HepG2 (cell line): ENCODE measurements around the gene PPIG. TPM values are rescaled to one million over a fixed set of nuclear protein-coding genes. Genes with fewer than 3 reads are reported as not detected.

ENCODE experiments used
- ATAC-seq: fragments of 200-7000 bp; cut with Tn5 transposase; 3 replicates; pipeline ENCODE4 v1.9.1; 2020; ENCODE audit warnings: mild to moderate bottlenecking, moderate library complexity
- BruUV-seq: library from RNA; stranded (reverse); fragments of 400-500 nt; replicated peaks from 2 replicates; lab custom pipeline; 2021; lab: Mats Ljungman, UMichigan
- CTCF ChIA-PET: fragments of 300-600 bp; formaldehyde crosslinking; extraction: SDS; loops from one replicate; lab custom pipeline; 2021; ENCODE audit warnings: low total read pairs, inconsistent platforms, low intra/inter-chr PET ratio; lab: Yijun Ruan, JAX
- POLR2A ChIA-PET: fragments of 350-600 bp; sonication (Branson Sonifier 250); formaldehyde crosslinking; loops from one replicate; lab custom pipeline; 2020; ENCODE audit warnings: antibody characterized with exemption, inconsistent platforms; lab: Yijun Ruan, JAX
- DNase-seq: peaks from one replicate; pipeline ENCODE4 v3.0.0-alpha.2; 2015; ENCODE audit warnings: low spot score
- FAIRE-seq: peaks from 3 replicates; lab custom pipeline; 2011; peaks lifted over from hg19 to GRCh38; lab: Jason Lieb, UNC
- H2AFZ ChIP-seq: one replicate; pipeline ENCODE4 v1.6.1; 2011; ENCODE audit warnings: low read length, inconsistent platforms
- H3K27ac ChIP-seq: fragments of 300-600 bp; 3 replicates; pipeline ENCODE4 v1.8.0; 2011; ENCODE audit warnings: mixed run types, mild to moderate bottlenecking, mixed read lengths, low read length, inconsistent platforms; ENCODE audit not compliant: insufficient read depth; ENCODE audit errors: extremely low read length
- H3K27me3 ChIP-seq, 2 experiments: fragments of 200-600 bp in 1 of 2; 2 replicates in 1 of 2; 3 replicates in 1 of 2; pipeline versions ENCODE4 v1.6.0 to v1.8.0; 2011; ENCODE audit warnings: low read length in 2 of 2, mild to moderate bottlenecking in 2 of 2, moderate library complexity in 2 of 2, inconsistent platforms in 1 of 2; ENCODE audit not compliant: insufficient read depth in 2 of 2, control insufficient read depth in 1 of 2
- H3K36me3 ChIP-seq, 2 experiments: fragments of 200-600 bp in 1 of 2; replicated peaks in 1 of 2; 2 replicates in 1 of 2; 3 replicates in 1 of 2; pipeline versions ENCODE4 v1.5.1 to v1.8.0; 2011; ENCODE audit warnings: low read length in 2 of 2, inconsistent platforms in 1 of 2; ENCODE audit not compliant: insufficient read depth in 2 of 2, control insufficient read depth in 1 of 2
- H3K4me1 ChIP-seq: 2 replicates; pipeline ENCODE4 v1.5.1; 2012; ENCODE audit warnings: low read length, inconsistent platforms; ENCODE audit not compliant: insufficient read depth
- H3K4me2 ChIP-seq: 2 replicates; pipeline ENCODE4 v1.6.0; 2011; ENCODE audit warnings: low read depth, low read length, inconsistent platforms
- H3K4me3 ChIP-seq, 3 experiments: fragments of 200-600 bp in 1 of 3; sonication (generic), shearing (Covaris generic) in 1 of 3; replicated peaks in 1 of 3; 2 replicates each; pipeline ENCODE4 v1.5.1; 2011 to 2016; ENCODE audit warnings: low read length in 3 of 3, inconsistent platforms in 2 of 3, low read depth in 2 of 3, mild to moderate bottlenecking in 2 of 3, control low read depth in 1 of 3, mixed read lengths in 1 of 3; ENCODE audit not compliant: insufficient read depth in 1 of 3
- H3K79me2 ChIP-seq: one replicate; pipeline ENCODE4 v1.6.1; 2011; ENCODE audit warnings: low read length, inconsistent platforms; ENCODE audit not compliant: insufficient read depth
- H3K9ac ChIP-seq: 2 replicates; pipeline ENCODE4 v1.6.0; 2011; ENCODE audit warnings: mild to moderate bottlenecking, low read depth, low read length, inconsistent platforms; ENCODE audit not compliant: insufficient read depth
- H3K9me3 ChIP-seq: 2 replicates; pipeline ENCODE4 v1.5.1; 2012; ENCODE audit warnings: mild to moderate bottlenecking, low read length
- H4K20me1 ChIP-seq: 2 replicates; pipeline ENCODE4 v1.6.0; 2011; ENCODE audit warnings: inconsistent platforms, mild to moderate bottlenecking, low read length, moderate library complexity; ENCODE audit not compliant: insufficient read depth
- ATAD3A ChIP-seq: sonication (generic); formaldehyde crosslinking; IDR thresholded peaks from 2 replicates; pipeline ENCODE4 v1.4.0; 2020; ENCODE audit warnings: missing genetic modification reagents
- ATRX ChIP-seq: sonication (generic); formaldehyde crosslinking; IDR thresholded peaks from 2 replicates; pipeline ENCODE4 v1.4.0; 2020; ENCODE audit warnings: missing genetic modification reagents, borderline replicate concordance
- CREB1 ChIP-seq, 2 experiments: fragments of 450-650 bp in 1 of 2; IDR thresholded peaks; 2 replicates each; pipeline ENCODE4 v1.6.1; 2016 to 2017; ENCODE audit warnings: control low read depth in 1 of 2, mild to moderate bottlenecking in 1 of 2, missing compliant biosample characterization in 1 of 2, missing genetic modification characterization in 1 of 2
- JUN ChIP-seq: sonication (generic); formaldehyde crosslinking; IDR thresholded peaks from 2 replicates; pipeline ENCODE4 v1.4.0; 2020; ENCODE audit warnings: mild to moderate bottlenecking, missing genetic modification reagents
- NR2F2 ChIP-seq: IDR thresholded peaks from 2 replicates; pipeline ENCODE4 v1.6.1; 2012; ENCODE audit warnings: low read depth, inconsistent platforms, borderline replicate concordance
- PAX8 ChIP-seq: sonication (generic); formaldehyde crosslinking; IDR thresholded peaks from 2 replicates; pipeline ENCODE4 v1.8.0; 2022; ENCODE audit warnings: mild to moderate bottlenecking, missing genetic modification reagents, borderline replicate concordance
- POGZ ChIP-seq: sonication (generic); formaldehyde crosslinking; IDR thresholded peaks from 2 replicates; pipeline ENCODE4 v1.4.0; 2020; ENCODE audit warnings: mild to moderate bottlenecking, missing genetic modification reagents
- ZNF34 ChIP-seq: sonication (generic); formaldehyde crosslinking; IDR thresholded peaks from 2 replicates; pipeline ENCODE4 v1.4.0; 2020; ENCODE audit warnings: mild to moderate bottlenecking, missing genetic modification reagents, borderline replicate concordance
- ZNF737 ChIP-seq: sonication (generic); formaldehyde crosslinking; IDR thresholded peaks from 2 replicates; pipeline ENCODE4 v1.5.0; 2020; ENCODE audit warnings: missing genetic modification reagents, mild to moderate bottlenecking, borderline replicate concordance
- ZNF761 ChIP-seq: sonication (generic); formaldehyde crosslinking; conservative IDR thresholded peaks from 2 replicates; pipeline ENCODE4 v1.4.0; 2020; ENCODE audit warnings: mild to moderate bottlenecking, missing genetic modification reagents
- WGBS: methylation state at CpG from one replicate; pipeline ENCODE4 v1.1.6; 2017; ENCODE audit warnings: low lambda C conversion rate; 5-methylcytosine and 5-hydroxymethylcytosine counted together
- in situ Hi-C: cut with HindIII; loops from 2 replicates; pipeline ENCODE4 v1.10.0; 2017; ENCODE audit warnings: low pct_unique_long_range_greater_than_20kb; ENCODE audit not compliant: extremely low pct_ligation_motif_present
- intact Hi-C: fragments of 100-400 bp; cut with micrococcal nuclease; formaldehyde crosslinking; loops from one replicate; pipeline ENCODE4 v1.10.0; 2022; ENCODE audit not compliant: unreplicated experiment
- polyA plus RNA-seq, 8 experiments: library from polyadenylated mRNA; depleted of rRNA in 3 of 8; stranded (reverse) in 7 of 8; unstranded in 1 of 8; fragments of >200 nt; fragmentation: Illumina TruSeq in 4 of 8; extraction: Trizol in 4 of 8; gene quantifications; 2 replicates each; pipeline versions ENCODE4 v1.2.1 to v1.2.3, GENCODE V29; 2011 to 2016; ENCODE audit warnings: low read depth in 4 of 8, missing spikeins in 1 of 8, mixed read lengths in 1 of 8; ENCODE audit not compliant: insufficient read depth in 1 of 8
- total RNA-seq, 5 experiments: library from RNA; depleted of rRNA; stranded (reverse); fragments of >200 nt; fragmentation: Illumina TruSeq; extraction: Trizol; gene quantifications; 2 replicates each; pipeline ENCODE4 v1.2.3, GENCODE V29; 2016; ENCODE audit warnings: low read depth in 1 of 5

PPIG gene
- total and polyA plus RNA-seq, 2 of the 13 experiments (the other 11 are each of a cell fraction or from before 2014, with no cell fraction given) = 31.3 to 81.0 TPM

GRCh38 chr2:169673106-169673505 lies 89.0 kb downstream of the PPIG start:
- H3K27ac ChIP-seq = no peak overlapping the region
- CTCF ChIA-PET = no interaction called here
- H3K79me2 ChIP-seq = no peaks in the 10 kb centered on the region
- no peak for DNase-seq
- no peak overlapping the region for H3K4me3 ChIP-seq
- no peak overlapping the region for H2AFZ ChIP-seq
- intact Hi-C loops (loop anchor here (1.0 kb wide), 1 partner anchor 10 kb away; no protein-coding TSS in a partner anchor), in situ Hi-C loops (loop anchor here (10.0 kb wide), 1 partner anchor 148 kb away; no protein-coding TSS in a partner anchor)
- H3K9me3 ChIP-seq = no peaks in the 10 kb centered on the region
- WGBS = 34% methylated on average over 3 of the region's 3 CpGs
- POLR2A ChIA-PET = no interaction called here
- H3K4me2 ChIP-seq = no peak overlapping the region
- no peaks in the 10 kb centered on the region for H4K20me1 ChIP-seq
- no peak overlapping the region for H3K9ac ChIP-seq
- no TSS peak for BruUV-seq
- no peaks in the 10 kb centered on the region for H3K36me3 ChIP-seq
- no peak for ATAC-seq
- H3K4me1 ChIP-seq = peaks cover 10% of the 10 kb centered on the region
- FAIRE-seq = no peak
- TF ChIP-seq CREB1 (IDR thresholded peaks at IDR 0.05) = peak; percentile 89
- TF ChIP-seq CREB1 (CRISPR knock-in tag; IDR thresholded peaks at IDR 0.05) = no peak
- no peak for TF ChIP-seq JUN (CRISPR knock-in tag)
- H3K27me3 ChIP-seq = no peaks in the 10 kb centered on the region

GRCh38 chr2:169673921-169674320 lies 89.8 kb downstream of the PPIG start:
- no peak for DNase-seq
- ChIA-PET POLR2A (no interaction called here), CTCF (no interaction called here)
- Histone ChIP-seq H2AFZ (no peak overlapping the region), H3K9ac (no peak overlapping the region), H3K4me1 (peaks cover 10% of the 10 kb centered on the region), H3K27ac (no peak overlapping the region), H3K9me3 (no peaks in the 10 kb centered on the region), H3K79me2 (no peaks in the 10 kb centered on the region), H4K20me1 (no peaks in the 10 kb centered on the region), H3K36me3 (no peaks in the 10 kb centered on the region), H3K27me3 (no peaks in the 10 kb centered on the region), H3K4me2 (no peak overlapping the region), H3K4me3 (no peak overlapping the region)
- no peak for ATAC-seq
- intact Hi-C loops (loop anchor here (1.0 kb wide), 1 partner anchor 9 kb away; no protein-coding TSS in a partner anchor), in situ Hi-C loops (loop anchor here (10.0 kb wide), 1 partner anchor 149 kb away; no protein-coding TSS in a partner anchor)
- no peak for FAIRE-seq
- no TSS peak for BruUV-seq
- WGBS = 84% methylated on average over 2 of the region's 2 CpGs
- TF ChIP-seq ZNF761 = no peak
- no peak for TF ChIP-seq ZNF34
- no peak for TF ChIP-seq PAX8 (CRISPR knock-in tag)
- no peak for TF ChIP-seq ATAD3A (CRISPR knock-in tag)
- TF ChIP-seq ZNF737 = no peak
- no peak for TF ChIP-seq POGZ (CRISPR knock-in tag)
- no peak for TF ChIP-seq ATRX
- TF ChIP-seq NR2F2 = no peak
